GM21515 (cell line): ENCODE results near the gene ZNF224.

Experiments
- ATAC-seq: cut with Tn5 transposase; IDR thresholded peaks from one replicate; pipeline ENCODE4 v1.9.1; 2021; ENCODE audit not compliant: unreplicated experiment

The ZNF224 gene

DNA sequence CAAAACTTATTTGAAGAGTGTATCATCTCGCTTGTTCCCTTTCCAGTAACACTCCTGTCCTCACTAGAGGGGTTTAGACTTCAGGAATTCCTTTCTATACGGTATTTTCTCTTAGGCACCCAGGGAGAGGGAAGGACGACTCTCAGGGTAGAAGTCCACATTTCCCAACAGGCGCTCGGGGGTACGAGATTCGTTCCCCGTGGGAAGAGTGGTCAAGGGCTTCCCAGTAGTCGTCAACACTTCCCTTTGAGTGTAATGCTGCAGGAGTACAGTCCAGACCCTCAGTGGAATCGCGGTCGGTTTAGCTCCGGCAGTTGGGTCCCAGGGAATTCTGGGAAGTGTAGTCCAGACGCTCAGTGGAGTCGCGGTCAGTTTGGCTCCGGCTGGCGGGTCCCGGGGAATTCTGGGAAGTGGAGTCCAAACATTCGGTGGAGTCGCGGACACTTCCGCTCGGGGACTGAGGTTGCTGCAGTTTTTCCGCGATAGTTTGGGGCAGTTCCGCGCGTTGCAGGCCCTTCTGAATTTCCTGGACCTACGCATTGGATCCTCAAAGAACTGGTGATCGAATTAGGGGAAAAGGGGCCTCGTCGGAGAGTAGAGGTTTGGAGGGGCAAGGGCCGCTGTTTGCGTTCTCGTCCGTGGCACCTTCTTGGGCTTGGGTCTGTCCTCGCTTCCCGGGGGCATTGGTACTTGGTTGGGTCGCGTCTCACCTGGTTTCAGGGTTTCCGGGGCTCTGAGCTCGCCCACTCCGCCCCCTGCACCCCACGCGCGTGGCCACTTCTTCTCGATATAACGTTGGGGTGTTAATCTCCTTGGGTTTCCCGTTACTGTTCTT lies at the start of gene ZNF224:
Gene ZNF224 (plus strand): TSS at position 431 of the 835 bp plus-strand sequence. CDS start 3,513 bp downstream, outside the sequence.
- ATAC-seq, result peak; percentile 74

DNA sequence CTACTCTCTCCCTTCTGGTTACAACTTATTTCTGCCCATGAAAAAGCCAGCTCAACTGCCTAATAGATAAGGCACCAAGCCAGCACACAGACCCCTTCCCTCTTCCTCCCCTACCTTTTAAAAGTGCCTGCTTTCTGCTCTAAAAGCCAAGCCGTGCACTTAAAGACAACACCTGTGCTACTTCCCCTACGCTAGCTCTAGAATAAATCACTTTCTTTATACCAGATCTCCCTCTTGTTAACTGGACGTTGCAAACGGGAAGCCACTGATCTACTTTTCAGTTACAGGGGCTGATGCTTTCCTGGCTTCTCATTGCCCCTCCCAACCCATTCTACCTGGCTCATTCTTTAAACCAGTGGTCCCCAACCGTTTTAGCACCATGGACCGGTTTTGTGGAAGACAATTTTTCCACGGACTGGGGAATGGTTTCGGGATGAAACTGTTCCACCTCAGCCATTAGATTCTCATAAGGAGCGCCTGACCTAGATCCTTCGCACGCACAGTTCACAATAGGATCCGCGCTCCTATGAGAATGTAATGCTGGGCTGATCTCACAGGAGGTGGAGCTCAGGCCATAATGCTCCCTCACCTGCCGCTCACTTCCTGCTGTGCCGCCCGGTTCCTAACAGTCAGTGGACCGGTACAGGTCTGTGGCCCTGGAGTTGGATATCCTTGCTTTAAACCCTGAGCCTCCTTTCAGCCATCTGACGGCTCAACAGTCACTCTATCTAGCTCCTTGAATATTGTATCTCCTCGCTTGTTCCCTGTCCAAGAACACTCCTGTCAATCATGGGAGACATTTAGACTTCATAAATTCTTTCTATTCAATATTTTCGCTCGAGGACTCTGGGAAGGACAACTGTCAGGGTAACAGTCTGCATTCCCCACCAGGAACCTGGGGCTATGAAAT lies 43.2 kb upstream of the ZNF224 start:
- no peak for ATAC-seq

DNA sequence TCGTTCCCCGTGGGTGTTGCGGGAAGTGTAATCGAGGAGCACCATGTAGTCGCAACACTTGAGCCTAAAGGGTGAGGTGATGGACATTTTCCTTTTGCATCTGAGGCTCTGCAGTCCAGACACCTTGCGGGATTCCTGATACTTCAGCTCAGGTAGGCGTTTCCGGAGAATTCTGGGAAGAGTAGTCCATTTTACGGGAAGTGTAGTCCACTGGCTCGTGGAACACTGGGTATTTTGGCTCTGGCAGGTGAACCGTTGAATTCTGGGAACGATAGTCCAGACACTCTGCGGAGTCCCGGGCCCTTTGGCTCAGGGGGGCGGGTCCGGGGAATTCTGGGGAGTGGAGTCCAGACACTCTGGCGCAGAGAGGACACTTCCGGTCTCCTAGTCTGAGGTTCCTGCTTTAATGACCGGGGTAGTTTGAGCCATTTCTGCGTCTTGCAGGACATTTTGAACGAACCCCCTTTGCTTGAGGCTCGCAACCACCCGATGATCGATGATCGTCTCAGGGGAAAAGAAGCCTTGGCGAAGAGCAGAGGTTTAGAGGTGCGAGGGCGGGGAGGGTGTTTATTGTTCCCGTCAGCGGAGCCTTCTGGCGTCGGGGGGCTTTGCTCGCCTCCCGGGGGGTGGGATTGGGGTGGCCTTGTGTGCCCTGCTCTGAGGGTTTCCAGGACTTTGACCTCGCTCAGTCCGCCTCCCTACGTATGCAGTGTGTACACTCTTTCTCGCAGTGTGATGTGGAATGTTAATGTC lies 42.3 kb upstream of the ZNF224 start, which contains the start of gene ZNF223:
Gene ZNF223 (plus strand): TSS at position 387 of the 753 bp plus-strand sequence. CDS start 3,141 bp downstream, outside the sequence.
- no peak for ATAC-seq

DNA sequence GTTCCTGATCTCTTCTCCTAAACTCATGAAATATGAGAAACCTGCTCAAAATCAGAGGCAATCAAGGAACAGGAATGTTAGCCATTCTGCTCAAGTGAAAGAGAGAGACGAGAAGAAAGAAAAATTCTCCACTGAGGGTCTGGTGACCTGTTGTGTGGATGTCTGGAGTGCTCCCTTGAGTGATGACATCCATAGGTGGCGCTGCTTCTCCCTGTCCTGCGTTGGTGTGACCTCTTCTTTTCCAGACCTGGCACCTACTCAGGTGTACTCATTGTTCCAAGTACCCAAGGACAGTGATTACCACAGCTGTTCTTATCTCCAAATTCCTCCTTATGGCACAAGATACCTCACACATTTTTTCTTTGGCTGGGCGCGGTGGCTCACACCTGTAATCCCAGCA lies 38.3 kb upstream of the ZNF224 start:
- ATAC-seq, result no peak

DNA sequence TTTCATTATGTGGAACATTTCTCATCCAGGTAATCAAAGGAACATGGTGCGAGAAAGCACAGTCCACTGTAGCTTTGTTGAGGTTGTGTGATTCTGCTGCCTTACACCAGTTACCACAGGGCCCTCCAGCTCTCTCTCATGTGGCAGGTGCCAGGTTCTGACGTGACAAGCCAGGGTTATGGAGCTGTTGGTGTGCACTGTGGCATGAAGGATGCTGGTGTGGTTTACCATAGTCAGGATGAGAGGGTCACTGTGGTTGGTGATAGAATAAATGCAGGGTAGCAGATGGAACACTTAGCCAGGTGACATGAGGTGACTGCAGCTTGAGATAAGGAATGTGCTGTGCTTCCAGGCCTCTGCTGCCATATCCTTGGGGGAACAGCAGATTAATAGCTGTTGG lies 34.9 kb upstream of the ZNF224 start:
- ATAC-seq, result no peak

DNA sequence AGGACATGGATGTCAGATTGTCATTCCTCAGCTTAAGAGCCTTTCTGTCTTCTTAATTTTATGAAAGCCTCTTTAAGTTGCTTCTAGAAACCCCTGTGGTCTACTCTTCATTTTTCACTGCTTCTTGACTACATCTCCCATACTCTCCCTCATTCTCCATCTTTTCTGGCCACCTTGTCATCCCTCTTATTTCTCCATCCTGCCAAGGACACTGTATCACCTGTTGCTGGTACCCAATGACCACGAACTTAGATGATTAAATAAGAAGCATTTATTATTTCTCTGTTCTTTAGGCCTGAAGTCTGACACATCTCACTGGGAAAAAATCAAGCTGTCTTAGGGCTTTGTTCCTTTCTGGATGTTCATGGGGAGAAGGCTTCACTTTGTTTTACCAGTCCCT lies 33.1 kb upstream of the ZNF224 start:
- ATAC-seq, result no peak

DNA sequence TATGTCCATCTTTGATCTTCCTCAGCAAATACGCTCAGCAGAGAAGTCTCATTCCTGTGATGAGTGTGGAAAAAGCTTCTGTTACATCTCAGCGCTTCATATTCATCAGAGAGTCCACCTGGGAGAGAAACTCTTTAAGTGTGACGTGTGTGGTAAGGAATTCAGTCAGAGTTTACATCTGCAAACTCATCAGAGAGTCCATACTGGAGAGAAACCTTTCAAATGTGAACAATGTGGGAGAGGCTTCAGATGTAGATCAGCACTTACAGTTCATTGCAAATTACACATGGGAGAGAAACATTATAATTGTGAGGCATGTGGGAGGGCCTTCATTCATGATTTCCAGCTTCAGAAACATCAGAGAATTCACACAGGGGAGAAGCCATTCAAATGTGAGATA lies 27.9 kb upstream of the ZNF224 start:
- ATAC-seq, result no peak

DNA sequence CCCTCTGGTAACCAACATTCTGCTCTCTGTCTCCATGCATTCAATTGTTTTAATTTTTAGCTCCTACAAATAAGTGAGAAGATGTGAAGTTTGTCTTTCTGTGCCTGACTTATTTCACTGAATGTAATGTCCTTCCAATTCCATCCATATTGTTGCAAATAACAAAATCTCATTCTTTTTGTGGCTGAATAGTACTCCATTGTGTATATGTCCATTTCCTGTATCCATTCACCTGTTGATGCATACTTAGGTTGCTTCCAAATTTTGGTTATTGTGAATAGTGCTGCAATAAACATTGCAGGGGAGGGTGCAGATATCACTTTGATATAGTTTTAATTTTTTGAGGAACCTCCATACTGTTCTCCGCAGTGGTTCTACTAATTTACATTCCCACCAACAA lies 24.7 kb upstream of the ZNF224 start:
- ATAC-seq, result no peak

DNA sequence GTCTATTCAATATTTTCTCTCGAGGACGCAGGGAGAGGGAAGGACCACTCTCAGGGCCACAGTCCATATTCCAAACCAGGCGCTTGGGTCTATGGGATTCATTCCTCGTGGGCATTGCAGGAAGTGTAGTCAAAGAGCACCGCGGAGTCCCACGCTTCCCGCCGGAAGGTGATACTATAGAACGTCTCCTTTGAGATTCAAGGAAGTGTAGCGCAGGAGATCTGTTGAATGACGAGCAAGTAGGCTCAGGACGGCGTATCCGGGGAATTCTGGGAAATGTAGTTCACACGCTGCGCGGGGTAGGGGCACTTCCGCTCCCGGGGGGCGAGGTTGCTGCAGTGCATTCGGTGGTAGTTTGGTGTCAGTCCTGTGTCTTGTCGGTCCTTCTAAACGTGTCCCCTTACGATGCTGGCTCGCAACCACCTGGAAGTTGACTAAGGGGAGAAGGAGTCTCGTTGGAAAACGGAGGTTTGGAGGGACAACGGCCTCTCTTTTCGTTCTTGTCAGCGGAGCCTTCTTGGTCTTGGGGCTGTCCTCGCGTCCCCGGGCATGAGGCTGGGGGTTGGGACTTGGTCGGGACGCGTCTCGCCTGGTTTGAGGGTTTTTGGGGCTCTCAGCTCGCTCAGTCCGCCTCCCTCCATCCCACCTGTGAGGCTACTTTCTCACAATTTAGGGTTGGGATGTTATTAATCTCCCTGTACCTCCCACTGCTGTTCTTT lies 22.2 kb upstream of the ZNF224 start, which contains the start of gene ZNF284:
Gene ZNF284 (plus strand): TSS at position 336 of the 719 bp plus-strand sequence. CDS start 4,231 bp downstream, outside the sequence.
- peak; percentile 70 for ATAC-seq

DNA sequence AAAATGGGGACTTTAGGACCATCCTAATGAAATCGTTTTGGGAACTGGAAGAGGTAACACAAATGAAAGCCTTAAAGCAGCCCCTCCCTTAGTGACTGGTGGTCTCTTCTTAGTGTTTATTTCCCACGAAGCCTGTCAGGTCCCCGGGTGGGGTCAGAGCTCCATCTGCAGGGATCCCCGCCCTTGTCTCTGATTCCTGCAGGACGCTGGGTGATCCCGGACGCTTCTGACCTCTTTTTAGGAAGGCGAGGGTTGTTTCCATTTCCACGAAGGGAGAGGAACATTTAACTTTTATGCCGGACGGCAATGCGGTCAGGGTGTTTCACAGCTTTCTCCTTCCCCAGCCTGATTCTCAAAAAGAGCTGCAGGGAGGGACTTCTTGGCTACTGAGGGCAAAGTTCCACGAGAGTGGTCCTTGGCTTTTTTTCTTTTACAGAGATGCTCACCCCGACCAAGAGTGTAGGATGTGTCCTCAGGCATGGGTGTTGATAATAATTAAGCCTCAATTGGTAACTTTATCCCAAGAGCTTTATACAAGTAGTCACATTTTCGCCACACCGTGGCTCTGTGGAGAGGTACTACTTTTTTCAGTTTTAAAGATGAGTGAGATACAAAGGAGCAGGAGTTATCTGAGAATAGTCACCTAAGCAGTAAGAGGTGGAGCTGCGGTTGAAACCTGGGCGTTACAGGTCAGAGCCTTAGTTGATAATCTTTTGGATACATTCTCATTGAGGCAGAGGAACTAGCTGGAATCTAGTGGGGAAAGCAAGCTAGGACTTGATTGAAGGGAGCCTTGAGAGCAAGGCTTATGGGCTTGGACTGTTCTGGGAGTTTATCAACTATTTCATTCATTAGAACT lies 21.4 kb upstream of the ZNF224 start:
- ATAC-seq, result no peak

DNA sequence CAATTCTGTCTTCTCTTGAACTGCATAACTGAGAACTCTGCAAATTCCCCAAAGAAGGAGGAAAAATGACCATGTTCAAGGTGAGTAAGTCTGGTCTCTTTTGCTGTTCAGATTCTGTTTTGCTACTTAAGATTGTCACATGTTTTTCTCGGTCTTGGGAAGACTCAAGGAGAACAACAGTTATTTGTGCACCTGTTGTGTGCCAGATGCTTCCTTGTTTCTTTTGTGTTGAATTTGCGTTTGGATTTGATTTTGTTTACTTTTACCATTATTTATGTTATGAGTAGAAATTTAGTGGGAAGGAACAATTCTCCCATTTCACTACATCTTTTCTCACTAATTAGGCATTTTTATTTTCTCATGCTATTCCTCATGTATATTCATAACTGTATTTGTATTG lies 17.8 kb upstream of the ZNF224 start:
- no peak for ATAC-seq

DNA sequence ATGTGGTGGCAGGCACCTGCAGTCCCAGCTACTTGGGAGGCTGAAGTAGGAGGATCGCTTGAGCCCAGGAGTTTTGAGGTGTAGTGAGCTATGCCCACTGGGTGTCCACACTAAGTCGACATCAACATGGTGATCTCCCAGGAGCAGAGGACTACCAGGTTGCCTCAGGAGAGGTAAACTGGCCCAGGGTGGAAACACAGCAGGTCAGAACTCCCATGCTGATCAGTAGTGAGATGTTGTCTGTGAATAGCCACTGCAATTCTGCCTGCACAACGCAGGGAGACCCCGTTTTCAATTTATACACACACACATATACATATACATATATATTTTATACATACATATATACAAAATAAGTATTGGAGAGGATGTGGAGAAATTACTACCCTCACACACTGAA lies 2.1 kb upstream of the ZNF224 start:
- ATAC-seq, result no peak

DNA sequence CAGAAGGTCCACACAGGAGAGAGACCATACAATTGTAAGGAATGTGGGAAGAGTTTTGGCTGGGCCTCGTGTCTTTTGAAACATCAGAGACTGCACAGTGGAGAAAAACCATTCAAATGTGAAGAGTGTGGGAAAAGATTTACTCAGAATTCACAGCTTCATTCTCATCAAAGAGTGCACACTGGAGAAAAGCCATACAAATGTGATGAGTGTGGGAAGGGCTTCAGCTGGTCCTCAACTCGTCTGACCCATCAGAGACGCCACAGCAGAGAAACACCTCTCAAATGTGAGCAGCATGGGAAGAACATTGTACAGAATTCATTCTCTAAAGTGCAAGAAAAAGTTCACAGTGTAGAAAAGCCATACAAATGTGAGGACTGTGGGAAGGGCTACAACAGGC lies 13.6 kb downstream of the ZNF224 start:
- ATAC-seq, result no peak

DNA sequence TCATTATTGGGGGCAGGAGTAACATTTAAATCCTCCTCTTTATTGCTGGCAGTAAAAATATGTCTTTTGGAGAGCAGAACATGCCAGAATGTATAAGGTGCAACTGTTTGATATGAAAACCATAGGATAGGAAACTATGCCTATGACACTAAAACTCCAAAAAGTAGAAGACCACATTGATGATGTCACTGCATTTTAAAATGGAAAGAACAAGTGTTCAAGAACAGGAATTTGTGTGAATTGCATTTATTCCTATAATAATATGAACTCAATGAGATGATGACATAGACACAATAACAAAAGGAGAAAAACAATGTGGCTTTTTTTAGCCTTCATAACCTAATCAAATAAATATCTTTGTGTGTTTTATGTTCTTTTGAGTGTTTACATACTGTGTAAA lies 15.3 kb downstream of the ZNF224 start:
- ATAC-seq, result no peak

DNA sequence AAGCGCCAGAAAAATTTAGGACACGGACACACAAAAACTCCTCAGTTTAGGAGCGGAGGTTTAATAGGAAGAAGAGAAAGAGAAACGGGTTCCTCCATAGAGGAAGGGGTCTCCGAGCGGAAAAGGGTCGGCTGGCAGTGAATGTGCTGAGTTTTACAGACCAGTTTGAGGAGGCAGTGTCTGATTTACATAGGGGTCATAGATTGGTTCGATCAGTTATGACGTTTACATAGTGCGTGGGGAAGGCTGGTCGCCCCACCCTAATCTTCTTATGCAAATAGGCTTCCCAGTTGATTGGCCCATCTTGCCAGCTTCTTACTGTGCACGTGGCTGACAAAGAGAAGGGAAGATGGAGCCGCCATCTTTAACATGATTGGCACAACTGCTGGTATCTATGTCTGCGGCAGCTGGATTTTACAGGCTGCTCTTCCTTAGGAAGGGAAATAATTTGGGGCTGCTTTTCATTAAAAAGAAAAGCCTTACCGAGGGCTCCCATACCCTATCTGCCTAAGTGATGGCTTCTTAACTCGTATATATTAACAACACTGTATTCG lies 17.8 kb downstream of the ZNF224 start:
- no peak for ATAC-seq

DNA sequence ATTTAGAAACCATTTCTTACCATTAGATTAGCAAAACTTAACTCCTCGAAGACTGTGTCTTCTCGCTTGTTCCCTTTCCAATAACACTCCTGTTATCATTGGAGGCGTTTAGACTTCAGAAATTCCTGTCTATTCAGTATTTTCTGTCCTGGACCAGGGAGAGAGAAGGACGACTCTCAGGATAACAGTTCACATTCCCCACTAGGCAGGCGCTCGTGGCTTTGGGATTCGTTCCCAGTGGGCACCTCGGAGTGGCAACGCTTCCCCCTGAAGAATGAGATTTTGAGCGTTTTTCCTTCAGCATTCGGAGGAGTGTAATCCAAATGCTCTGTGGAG lies 18.6 kb downstream of the ZNF224 start:
- ATAC-seq, result no peak

DNA sequence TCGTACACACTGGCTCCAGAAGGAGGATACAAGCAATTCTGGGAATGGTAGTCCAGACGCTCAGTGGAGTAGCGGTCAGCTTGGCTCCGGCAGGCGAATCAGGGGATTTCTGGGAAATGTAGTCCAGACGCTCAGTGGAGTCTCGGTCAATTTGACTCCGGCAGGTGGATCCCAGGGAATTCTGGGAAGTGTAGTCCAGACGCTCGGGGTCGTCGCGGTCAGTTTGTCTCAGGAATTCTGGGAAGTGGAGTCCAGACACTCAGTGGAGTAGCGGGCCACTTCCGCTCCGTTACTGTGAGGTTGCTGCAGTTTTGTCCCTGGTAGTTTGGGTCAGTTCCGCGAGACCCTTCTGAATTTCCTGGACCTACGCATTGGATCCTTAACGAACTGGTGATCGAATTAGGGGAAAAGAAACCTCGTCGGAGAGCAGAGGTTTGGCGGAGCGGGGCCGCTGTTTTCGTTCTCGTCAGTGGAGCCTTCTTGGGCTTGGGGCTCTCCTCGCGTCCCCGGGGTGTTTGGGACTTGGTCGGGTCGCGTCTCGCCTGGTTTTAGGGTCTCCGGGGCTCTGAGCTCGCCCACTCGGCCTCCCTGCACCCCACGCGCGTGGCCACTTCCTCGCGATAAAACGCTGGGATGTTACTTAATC lies 19.1 kb downstream of the ZNF224 start, which contains the start of gene ZNF225:
Gene ZNF225 (plus strand): TSS at position 262 of the 646 bp plus-strand sequence. CDS start 2,429 bp downstream, outside the sequence.
- ATAC-seq, result peak; percentile 90

DNA sequence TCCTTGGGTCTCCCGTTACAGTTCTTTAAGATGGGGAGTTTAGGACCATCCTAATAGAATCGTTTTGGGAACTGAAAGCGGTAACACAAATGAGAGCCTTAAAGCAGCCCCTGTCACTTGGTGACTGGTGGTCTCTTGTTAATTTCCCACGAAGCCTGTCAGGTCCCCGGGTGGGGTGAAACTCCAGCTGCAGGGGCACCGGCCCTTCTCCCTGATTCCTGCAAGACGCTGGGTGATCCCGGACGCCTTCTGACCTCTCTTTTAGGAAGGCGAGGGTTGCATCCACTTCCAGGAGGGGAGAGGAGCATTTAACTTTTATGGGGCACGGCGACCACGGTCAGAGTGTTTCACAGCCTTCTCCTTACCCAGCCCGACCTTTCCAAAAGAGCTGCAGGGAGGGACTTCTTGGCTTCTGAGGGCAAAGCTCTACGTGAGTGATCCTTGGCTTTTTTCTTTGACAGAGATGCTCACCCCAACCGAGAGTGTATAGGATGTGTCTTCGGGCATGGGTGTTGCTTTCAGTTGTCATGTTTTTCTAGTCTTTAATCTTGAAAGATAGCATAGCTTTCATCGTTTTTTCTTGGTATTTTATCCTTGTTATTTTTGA lies 19.7 kb downstream of the ZNF224 start:
- ATAC-seq, result peak; percentile 22
